ENCODE results near the gene ADAMTS18.

Gene ADAMTS18

DNA sequence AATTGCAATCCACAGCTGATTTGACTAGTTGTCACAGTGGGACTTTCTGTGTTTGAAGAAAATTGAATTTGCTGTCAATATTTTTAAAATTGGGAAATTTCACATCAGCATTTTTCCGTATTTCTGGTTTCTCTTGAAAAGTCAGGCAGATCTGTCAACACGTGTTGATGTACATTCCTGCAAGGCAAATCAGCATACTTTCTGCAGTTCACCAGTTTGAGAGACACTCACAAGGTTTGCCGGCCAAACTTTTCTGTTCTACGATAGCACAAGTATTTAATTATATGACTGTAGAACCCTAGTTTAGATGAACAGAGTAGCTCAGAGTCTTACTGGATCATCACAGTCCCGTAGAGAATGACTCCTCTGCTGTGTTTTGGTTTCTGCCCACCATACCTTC is 102.0 kb downstream of the ADAMTS18 start:
- H3K4me3 ChIP-seq (ENCODE audit: low read length) = no peak overlapping the region
- no peak for DNase-seq (ENCODE audit: low read depth, low spot score)

- H3K4me3 ChIP-seq (ENCODE audit: low read length) = no peak overlapping the region
- no peak for DNase-seq (ENCODE audit: low read depth, low spot score)
Measured at GRCh38 chr16:77331802-77332586, 102.8 kb downstream of the ADAMTS18 start.

DNA sequence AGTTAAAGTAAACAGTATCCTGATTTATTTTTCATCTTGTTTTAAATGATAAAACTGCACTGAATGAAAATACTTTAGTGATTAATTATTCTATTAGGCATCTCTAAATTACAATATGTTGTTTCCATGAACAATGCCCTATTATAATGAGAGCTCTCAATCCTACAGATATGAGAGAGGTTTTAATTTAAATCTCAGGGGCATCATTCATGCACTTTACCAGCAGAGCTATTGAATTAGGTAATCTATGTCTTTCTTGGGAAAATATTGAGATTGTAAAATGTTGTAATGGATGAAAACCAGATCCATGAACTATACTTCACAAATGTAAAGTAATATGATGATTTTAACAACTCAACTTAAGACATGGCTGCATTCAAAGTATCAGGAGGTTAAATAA is 103.8 kb downstream of the ADAMTS18 start:
- H3K4me3 ChIP-seq (ENCODE audit: low read length) = no peak overlapping the region
- DNase-seq (ENCODE audit: low read depth, low spot score) = no peak

- no peak overlapping the region for H3K4me3 ChIP-seq (ENCODE audit: low read length)
- no peak for DNase-seq (ENCODE audit: low read depth, low spot score)
Measured at GRCh38 chr16:77330332-77331042, 104.3 kb downstream of the ADAMTS18 start.

DNA sequence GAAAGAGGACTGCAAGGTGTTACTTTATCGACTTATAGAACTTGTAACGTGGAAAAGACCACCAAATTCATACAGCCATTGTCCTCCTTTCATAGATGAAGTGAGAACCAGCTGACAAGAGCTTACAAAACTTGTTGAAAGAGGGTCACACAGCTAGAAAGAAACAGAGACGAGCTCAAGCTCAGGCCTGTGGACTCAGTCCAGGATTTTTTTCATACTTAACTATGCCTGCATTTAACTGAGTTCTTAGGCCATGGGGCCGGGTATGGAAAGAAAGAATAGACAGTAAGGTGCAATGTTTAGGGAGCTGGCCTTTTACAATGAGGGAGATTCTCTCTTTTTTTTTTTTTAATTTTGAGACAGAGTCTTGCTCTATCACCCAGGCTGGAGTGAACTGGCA is 106.1 kb downstream of the ADAMTS18 start:
- no peak for DNase-seq (ENCODE audit: low read depth, low spot score)
- no peak overlapping the region for H3K4me3 ChIP-seq (ENCODE audit: low read length)

DNA sequence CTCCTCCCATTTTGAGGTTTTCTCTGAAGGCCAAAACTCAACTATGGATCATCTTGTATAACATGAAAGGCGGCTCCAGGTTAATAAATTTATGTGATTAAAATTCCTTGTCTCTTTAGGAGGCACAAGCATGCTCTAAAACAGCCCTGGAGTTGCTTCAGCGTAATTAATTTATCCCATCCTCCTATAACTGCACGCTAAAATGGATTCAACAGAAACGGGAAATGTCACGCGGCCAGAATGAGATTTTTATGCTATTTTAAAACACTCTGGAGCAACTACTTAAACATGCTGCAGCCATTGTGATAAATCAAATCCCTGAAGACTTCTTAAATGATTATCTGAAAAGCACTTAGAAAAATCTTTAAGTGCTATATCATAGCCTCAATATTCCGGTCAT is 106.6 kb downstream of the ADAMTS18 start:
- H3K4me3 ChIP-seq (ENCODE audit: low read length) = no peak overlapping the region
- no peak for DNase-seq (ENCODE audit: low read depth, low spot score)

DNA sequence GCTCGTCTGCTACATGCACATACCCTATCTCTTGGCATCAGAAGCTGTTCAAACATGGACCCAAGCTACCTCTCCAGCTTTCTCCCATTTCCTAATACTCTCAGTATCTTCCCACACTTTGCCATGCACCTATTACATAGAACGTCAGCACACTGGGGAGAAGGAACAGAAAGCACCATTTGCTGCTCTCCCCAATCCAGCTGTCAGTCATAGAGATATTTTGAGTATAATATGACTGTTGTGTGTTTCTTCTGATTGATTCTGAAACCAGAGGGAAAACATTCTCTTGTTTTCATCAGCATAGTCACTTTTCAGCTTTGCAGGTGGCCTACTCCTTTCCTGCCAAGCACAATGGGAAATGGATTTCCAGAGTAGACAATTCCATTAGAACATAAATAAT is 107.1 kb downstream of the ADAMTS18 start:
- H3K4me3 ChIP-seq (ENCODE audit: low read length) = no peak overlapping the region
- DNase-seq (ENCODE audit: low read depth, low spot score) = no peak

- peak; percentile 38 for DNase-seq (ENCODE audit: low read depth, low spot score)
Measured at GRCh38 chr16:77324729-77325128, 110.1 kb downstream of the ADAMTS18 start.

DNA sequence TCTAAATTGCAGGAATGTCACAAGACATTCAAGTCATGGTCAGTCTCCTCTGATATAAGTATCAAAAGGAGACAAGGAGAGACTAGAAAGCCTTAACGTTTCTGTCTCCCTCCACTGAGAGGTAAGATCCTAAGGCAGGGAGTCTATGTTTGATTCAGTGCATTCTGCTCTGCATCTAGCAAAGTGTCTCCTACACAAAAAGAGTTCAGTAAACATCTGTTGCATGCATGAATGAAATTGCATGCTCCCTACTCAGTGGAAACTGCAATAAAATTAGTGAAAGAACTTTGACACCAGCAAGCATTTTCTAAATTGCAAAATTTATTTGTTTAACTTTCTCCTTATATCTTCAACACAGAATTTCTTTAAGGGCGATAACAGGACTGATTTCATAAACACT is 111.1 kb downstream of the ADAMTS18 start:
- no peak for DNase-seq (ENCODE audit: low read depth, low spot score)
- no peak overlapping the region for H3K4me3 ChIP-seq (ENCODE audit: low read length)

More at GRCh38 chr16:77324729-77325128, 110.1 kb downstream of the ADAMTS18 start:
- no peak overlapping the region for H3K4me3 ChIP-seq (ENCODE audit: low read length)

GRCh38 chr16:77322757-77323156 is 112.1 kb downstream of the ADAMTS18 start:
- no peak for DNase-seq (ENCODE audit: low read depth, low spot score)
- no peak overlapping the region for H3K4me3 ChIP-seq (ENCODE audit: low read length)

GRCh38 chr16:77317059-77317458 is 117.8 kb downstream of the ADAMTS18 start:
- no peak overlapping the region for H3K4me3 ChIP-seq (ENCODE audit: low read length)
- DNase-seq (ENCODE audit: low read depth, low spot score) = no peak

- DNase-seq (ENCODE audit: low read depth, low spot score) = no peak
- no peak overlapping the region for H3K4me3 ChIP-seq (ENCODE audit: low read length)
Measured at GRCh38 chr16:77310877-77311276, 124.0 kb downstream of the ADAMTS18 start.

DNA sequence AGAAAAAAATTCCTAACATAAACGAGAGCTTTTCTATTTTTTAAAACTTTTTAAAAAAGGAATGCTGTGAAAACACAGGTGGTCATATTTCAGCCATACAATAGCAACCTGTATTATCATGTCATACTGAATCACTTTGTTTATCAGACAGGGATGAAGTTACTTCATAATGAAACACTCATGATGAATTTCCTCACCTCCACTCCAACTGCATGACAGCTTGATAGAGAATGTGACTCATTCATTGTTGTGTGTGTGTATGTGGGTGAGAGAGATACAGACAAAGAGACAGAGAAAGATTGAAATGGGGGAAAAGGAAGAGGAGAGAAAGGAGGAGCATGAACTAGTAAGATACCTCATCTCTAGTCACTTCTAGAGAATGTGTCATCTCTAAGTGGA is 126.7 kb downstream of the ADAMTS18 start:
- no peak overlapping the region for H3K4me3 ChIP-seq (ENCODE audit: low read length)
- DNase-seq (ENCODE audit: low read depth, low spot score) = no peak

GRCh38 chr16:77307426-77308162 is 127.2 kb downstream of the ADAMTS18 start:
- no peak overlapping the region for H3K4me3 ChIP-seq (ENCODE audit: low read length)
- DNase-seq (ENCODE audit: low read depth, low spot score) = no peak

- no peak overlapping the region for H3K4me3 ChIP-seq (ENCODE audit: low read length)
- peak; percentile 64 for DNase-seq (ENCODE audit: low read depth, low spot score)
Measured at GRCh38 chr16:77306075-77306474, 128.8 kb downstream of the ADAMTS18 start.

GRCh38 chr16:77304877-77305276 is 130.0 kb downstream of the ADAMTS18 start:
- no peak for DNase-seq (ENCODE audit: low read depth, low spot score)
- H3K4me3 ChIP-seq (ENCODE audit: low read length) = no peak overlapping the region

DNA sequence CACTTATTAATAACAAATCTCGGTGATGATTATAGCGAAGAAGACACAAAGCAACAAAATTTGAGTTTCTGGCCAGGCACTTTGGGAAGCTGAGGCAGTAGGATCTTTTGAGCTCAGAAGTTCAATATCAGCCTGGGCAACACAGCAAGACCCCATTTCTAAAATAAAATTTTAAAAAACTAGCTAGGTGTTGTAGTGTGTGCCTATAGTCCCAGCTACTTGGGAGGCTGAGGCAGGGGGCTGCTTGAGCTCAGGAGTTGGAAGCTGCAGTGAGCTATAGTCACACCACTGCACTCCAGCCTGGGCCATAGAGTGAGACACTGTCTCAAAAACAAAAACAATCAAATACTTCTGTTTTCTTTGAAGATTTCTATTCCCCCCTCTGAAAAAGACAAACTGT is 130.7 kb downstream of the ADAMTS18 start:
- H3K4me3 ChIP-seq (ENCODE audit: low read length) = no peak overlapping the region
- DNase-seq (ENCODE audit: low read depth, low spot score) = no peak

DNA sequence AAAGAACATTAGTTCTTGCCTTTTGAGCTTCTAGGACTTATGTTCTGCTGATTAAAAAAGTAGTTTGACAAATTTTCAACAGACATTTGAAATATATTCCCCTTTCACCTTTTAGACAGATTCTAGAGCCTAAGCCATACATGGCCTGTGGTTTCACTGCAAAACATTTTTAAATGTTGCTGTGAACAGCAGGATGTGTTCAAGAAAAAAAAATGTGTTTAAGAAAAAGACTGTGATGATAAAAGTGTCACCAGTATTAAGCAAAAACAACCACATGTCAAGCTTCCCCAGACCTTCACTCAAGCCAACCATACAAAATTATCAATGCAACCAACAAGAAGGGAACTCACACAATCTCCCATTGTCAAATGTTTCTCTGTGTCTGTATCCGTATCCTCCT is 132.2 kb downstream of the ADAMTS18 start:
- no peak for DNase-seq (ENCODE audit: low read depth, low spot score)
- no peak overlapping the region for H3K4me3 ChIP-seq (ENCODE audit: low read length)

- DNase-seq (ENCODE audit: low read depth, low spot score) = no peak
- no peak overlapping the region for H3K4me3 ChIP-seq (ENCODE audit: low read length)
Measured at GRCh38 chr16:77302249-77302648, 132.6 kb downstream of the ADAMTS18 start.

- no peak overlapping the region for H3K4me3 ChIP-seq (ENCODE audit: low read length)
- DNase-seq (ENCODE audit: low read depth, low spot score) = no peak
Measured at GRCh38 chr16:77300256-77300655, 134.6 kb downstream of the ADAMTS18 start.
